Activated T-cell treated with anti-CD3 and anti-CD28 coated beads, Interleukin-2, amount 50 U/mL, for 4 hours (primary cell): ENCODE results near the gene CYP24A1. TPM values are rescaled to one million over a fixed set of nuclear protein-coding genes. Genes with fewer than 3 reads are reported as not detected.

Experiments used
- ATAC-seq, 2 donors: fragments of 200-7000 bp; cut with Tn5 transposase; one replicate each; pipeline ENCODE4 v1.10.0; 2021
- DNase-seq: peaks from one replicate; pipeline ENCODE4 v3.0.0-alpha.2; 2020
- H3K27me3 Mint-ChIP-seq: one replicate; pipeline ENCODE4 v1.8.0; 2021; ENCODE audit warnings: low read depth, mixed read lengths
- H3K36me3 Mint-ChIP-seq: one replicate; pipeline ENCODE4 v1.8.0; 2022; ENCODE audit warnings: mixed read lengths; ENCODE audit not compliant: insufficient read depth
- H3K4me1 Mint-ChIP-seq: one replicate; pipeline ENCODE4 v1.8.0; 2021; ENCODE audit warnings: low read depth, mixed read lengths
- H3K4me3 Mint-ChIP-seq: one replicate; pipeline ENCODE4 v1.8.0; 2021; ENCODE audit warnings: mild to moderate bottlenecking, moderate library complexity, mixed read lengths
- H3K9me3 Mint-ChIP-seq: one replicate; pipeline ENCODE4 v1.8.0; 2021; ENCODE audit warnings: mixed read lengths
- total RNA-seq, 3 donors: library from RNA; stranded (reverse); gene quantifications; one replicate each; pipeline ENCODE4 v1.2.1, GENCODE V29; 2021

The CYP24A1 gene
- total RNA-seq, 3 donors from 2014 or later: not detected

GRCh38 chr20:54174457-54175175 is 830 bp upstream of the CYP24A1 start:
- no peak for ATAC-seq
- Mint-ChIP-seq H3K36me3 (no peaks in the 10 kb centered on the region), H3K9me3 (no peaks in the 10 kb centered on the region), H3K4me1 (peaks cover 20% of the 10 kb centered on the region), H3K4me3 (peak overlapping the region; percentile 24), H3K27me3 (peaks cover 62% of the 10 kb centered on the region)
- no peak for DNase-seq

- peaks cover 73% of the 10 kb centered on the region for H3K27me3 Mint-ChIP-seq
- H3K4me1 Mint-ChIP-seq: peaks cover 20% of the 10 kb centered on the region
- DNase-seq: no peak
- ATAC-seq: peak; percentile 61 to 67
- no peaks in the 10 kb centered on the region for H3K9me3 Mint-ChIP-seq
- peak overlapping the region; percentile 31 for H3K4me3 Mint-ChIP-seq
- no peaks in the 10 kb centered on the region for H3K36me3 Mint-ChIP-seq
These were observed 732 bp downstream of the CYP24A1 start for GRCh38 chr20:54172856-54173652.

DNA sequence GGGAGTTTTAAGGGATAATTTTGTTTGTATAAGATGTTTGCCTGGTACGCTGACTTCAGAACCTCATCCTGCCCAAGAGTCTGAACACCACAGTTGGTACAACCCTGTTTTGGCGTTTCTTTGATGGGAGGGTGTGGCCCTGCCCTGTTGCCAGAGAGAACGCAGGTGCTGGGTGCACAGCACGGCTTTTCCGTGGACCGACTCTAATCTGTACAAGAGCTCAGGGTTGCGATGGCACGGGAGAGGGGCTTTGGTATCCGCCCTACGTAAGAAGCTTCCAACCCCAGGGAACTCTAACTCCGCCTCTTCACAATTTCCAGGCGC is 1.3 kb downstream of the CYP24A1 start:
- H3K36me3 Mint-ChIP-seq: no peaks in the 10 kb centered on the region

GRCh38 chr20:54170963-54171362 is 2.8 kb downstream of the CYP24A1 start:
- peaks cover 20% of the 10 kb centered on the region for H3K4me1 Mint-ChIP-seq
- no peak for DNase-seq
- H3K4me3 Mint-ChIP-seq: no peak overlapping the region
- ATAC-seq: no peak
- peaks cover 77% of the 10 kb centered on the region for H3K27me3 Mint-ChIP-seq
- H3K9me3 Mint-ChIP-seq: no peaks in the 10 kb centered on the region
- H3K36me3 Mint-ChIP-seq: no peaks in the 10 kb centered on the region

More for the DNA sequence above, 1.3 kb downstream of the CYP24A1 start:
- H3K27me3 Mint-ChIP-seq: peaks cover 77% of the 10 kb centered on the region
- H3K4me3 Mint-ChIP-seq: no peak overlapping the region
- H3K9me3 Mint-ChIP-seq: no peaks in the 10 kb centered on the region
- ATAC-seq (no peak), DNase-seq (no peak)
- peaks cover 20% of the 10 kb centered on the region for H3K4me1 Mint-ChIP-seq

GRCh38 chr20:54170026-54170471 is 3.7 kb downstream of the CYP24A1 start:
- ATAC-seq: no peak
- Mint-ChIP-seq H3K9me3 (no peaks in the 10 kb centered on the region), H3K4me3 (no peak overlapping the region), H3K36me3 (no peaks in the 10 kb centered on the region), H3K4me1 (peaks cover 20% of the 10 kb centered on the region), H3K27me3 (peaks cover 72% of the 10 kb centered on the region)
- no peak for DNase-seq

GRCh38 chr20:54168961-54169862 is 4.6 kb downstream of the CYP24A1 start:
- Mint-ChIP-seq H3K36me3 (no peaks in the 10 kb centered on the region), H3K27me3 (peaks cover 64% of the 10 kb centered on the region), H3K4me1 (peaks cover 14% of the 10 kb centered on the region), H3K4me3 (no peak overlapping the region), H3K9me3 (no peaks in the 10 kb centered on the region)
- ATAC-seq (no peak), DNase-seq (no peak)

DNA sequence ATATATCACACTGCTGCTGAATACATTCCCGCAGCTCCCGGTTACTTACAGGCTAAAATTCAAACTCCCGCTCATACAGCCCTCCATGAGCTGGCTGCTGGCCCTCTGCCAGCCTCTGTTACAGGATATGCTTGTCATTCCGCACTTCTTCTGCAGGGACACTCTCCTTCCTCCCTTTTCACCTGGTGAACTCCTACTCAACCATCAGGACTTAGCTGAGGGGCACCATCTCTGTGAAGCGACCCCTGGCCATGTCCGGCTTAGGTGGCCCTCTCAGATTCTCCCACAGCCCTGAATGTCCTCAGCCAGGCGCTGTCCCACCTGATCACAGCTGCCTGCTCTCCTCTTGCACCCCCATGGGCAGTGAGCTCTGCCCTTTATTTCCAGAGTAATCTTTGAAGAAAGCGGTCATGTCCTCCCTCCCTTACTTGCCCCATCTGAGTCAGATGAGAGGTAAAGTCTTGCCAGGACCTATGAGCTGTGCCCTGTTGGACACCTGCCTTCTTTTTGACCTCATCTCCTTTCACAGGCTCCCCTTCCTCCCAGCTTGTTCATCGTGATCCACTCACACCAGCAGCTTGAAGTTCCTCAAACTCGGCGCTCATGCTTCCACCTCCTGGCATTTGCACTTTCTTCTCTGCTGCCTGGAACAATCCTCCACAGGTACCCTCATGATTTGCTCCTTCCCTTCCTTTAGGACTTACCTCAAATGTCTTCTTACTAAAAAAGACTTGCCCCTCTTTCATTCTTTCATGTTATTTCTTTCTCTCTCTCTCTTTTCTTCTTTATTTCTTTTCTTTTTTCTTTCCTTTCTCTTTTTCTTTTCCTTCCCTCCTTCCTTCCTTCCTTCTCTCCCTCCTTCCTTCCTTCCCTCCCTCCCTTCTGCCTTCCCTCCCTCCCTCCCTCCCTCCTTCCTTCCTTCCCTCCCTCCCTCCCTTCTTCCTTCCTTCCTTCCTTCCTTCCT is 5.6 kb downstream of the CYP24A1 start:
- Mint-ChIP-seq H3K4me3 (no peak overlapping the region), H3K36me3 (no peaks in the 10 kb centered on the region), H3K27me3 (peaks cover 60% of the 10 kb centered on the region), H3K4me1 (peaks cover 8% of the 10 kb centered on the region), H3K9me3 (no peaks in the 10 kb centered on the region)
- no peak for ATAC-seq
- no peak for DNase-seq

DNA sequence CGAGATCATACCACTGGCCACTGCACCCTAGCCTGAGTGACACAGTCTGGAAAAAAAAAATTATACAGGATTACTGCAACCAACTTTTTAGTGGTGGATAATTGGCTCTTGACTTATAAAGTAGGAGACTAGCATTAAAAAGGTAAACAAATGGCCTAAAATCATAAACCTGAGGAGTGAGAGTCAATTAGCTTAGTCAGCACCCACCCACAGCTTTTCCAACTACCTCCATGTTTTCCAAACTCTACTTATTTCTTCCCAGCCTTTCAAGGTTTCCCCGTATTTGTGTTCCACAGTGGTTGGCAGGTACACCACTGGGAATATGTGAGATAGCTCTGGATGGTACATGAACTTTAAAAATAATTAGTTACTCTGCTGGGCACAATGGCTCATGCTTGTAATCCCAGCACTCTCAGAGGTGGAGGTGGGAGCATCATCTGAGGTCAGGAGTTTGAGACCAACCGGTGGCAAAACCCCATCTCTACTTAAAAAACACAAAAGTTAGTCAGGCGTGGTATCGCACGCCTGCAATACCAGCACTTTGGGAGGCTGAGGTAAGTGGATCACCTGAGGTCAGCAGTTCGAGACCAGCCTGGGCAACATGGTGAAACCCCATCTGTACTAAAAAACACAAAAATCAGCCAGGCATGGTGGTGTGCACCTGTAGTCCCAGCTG is 6.7 kb downstream of the CYP24A1 start:
- Mint-ChIP-seq H3K4me1 (no peaks in the 10 kb centered on the region), H3K9me3 (no peaks in the 10 kb centered on the region), H3K27me3 (peaks cover 52% of the 10 kb centered on the region), H3K4me3 (no peak overlapping the region), H3K36me3 (no peaks in the 10 kb centered on the region)
- DNase-seq (no peak), ATAC-seq (no peak)

- DNase-seq: no peak
- Mint-ChIP-seq H3K9me3 (no peaks in the 10 kb centered on the region), H3K27me3 (peaks cover 39% of the 10 kb centered on the region)
These were observed 8.0 kb downstream of the CYP24A1 start for GRCh38 chr20:54165803-54166202.

DNA sequence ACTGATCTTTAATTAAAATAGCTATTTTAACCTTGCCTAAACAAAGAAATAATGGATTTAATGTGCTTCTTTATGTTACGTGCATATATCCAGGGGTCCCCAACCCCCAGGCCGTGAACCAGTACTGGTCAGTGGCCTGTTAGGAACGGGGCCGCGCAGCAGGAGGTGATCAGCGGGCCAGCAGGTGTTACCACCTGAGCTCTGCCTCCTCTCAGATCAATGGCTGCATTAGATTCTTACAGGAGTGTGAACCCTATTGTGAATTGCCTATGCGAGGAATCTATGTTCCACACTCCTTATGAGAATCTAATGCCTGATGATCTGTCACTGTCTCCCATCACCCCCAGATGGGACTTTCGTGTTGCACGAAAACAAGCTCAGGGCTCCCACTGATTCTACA is 8.8 kb downstream of the CYP24A1 start:
- H3K4me1 Mint-ChIP-seq: no peaks in the 10 kb centered on the region
- no peaks in the 10 kb centered on the region for H3K9me3 Mint-ChIP-seq
- H3K36me3 Mint-ChIP-seq: no peaks in the 10 kb centered on the region
- H3K4me3 Mint-ChIP-seq: no peak overlapping the region
- DNase-seq (no peak), ATAC-seq (no peak)
- H3K27me3 Mint-ChIP-seq: peaks cover 34% of the 10 kb centered on the region

More at GRCh38 chr20:54165803-54166202, 8.0 kb downstream of the CYP24A1 start:
- no peaks in the 10 kb centered on the region for H3K4me1 Mint-ChIP-seq
- no peaks in the 10 kb centered on the region for H3K36me3 Mint-ChIP-seq
- no peak for ATAC-seq
- no peak overlapping the region for H3K4me3 Mint-ChIP-seq

- DNase-seq (no peak), ATAC-seq (no peak)
- Mint-ChIP-seq H3K27me3 (peaks cover 24% of the 10 kb centered on the region), H3K9me3 (no peaks in the 10 kb centered on the region), H3K36me3 (no peaks in the 10 kb centered on the region), H3K4me1 (no peaks in the 10 kb centered on the region), H3K4me3 (no peak overlapping the region)
These were observed 10.4 kb downstream of the CYP24A1 start for GRCh38 chr20:54163402-54163801.

DNA sequence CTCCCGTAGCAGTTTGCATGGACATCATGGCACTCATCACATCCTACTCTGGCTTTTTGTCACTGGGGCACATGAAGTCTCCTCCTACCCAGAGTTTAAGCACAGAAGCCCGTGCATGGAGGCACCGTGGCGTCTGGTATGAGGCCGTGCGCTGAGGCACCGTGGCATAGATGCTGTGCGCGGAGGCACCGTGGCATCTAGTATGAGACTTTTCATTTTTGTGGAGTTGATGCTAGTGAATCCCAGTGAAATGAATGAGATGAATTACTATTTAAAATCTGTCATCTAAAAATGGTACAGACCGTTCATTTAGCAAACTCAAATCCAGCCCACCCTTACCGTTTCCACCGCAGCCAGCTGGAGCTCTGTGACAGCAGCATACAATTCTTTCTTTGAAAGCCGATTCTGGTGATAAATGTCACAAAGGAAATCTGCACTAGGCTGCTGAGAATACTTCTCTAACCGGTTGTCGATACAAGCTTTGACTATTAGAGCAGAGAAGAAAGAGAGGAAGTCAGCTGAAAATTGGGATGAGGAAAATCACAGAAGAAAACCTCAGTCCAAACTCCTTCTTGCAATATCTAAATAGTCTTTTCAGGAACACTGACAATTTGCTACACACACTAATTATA is 11.3 kb downstream of the CYP24A1 start:
- no peak for DNase-seq
- no peaks in the 10 kb centered on the region for H3K36me3 Mint-ChIP-seq
- peaks cover 17% of the 10 kb centered on the region for H3K27me3 Mint-ChIP-seq
- ATAC-seq: no peak
- no peaks in the 10 kb centered on the region for H3K9me3 Mint-ChIP-seq
- no peak overlapping the region for H3K4me3 Mint-ChIP-seq
- no peaks in the 10 kb centered on the region for H3K4me1 Mint-ChIP-seq

DNA sequence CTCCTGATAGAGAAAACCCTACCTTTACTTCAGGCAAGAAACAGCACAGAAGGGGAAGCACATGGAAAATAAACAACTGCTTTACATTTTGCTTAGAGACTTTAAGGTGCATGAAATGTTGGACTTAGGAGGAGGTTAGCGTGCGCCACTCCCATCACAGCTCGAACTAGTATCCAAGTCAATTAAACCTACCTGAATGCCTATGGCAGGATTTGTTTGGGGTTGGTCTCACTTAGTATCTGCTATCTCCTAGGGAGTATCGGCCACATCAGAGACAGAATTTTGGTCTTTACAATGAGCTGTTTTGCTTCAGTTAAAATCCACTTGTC is 12.0 kb downstream of the CYP24A1 start:
- ATAC-seq (no peak), DNase-seq (no peak)
- peaks cover 18% of the 10 kb centered on the region for H3K27me3 Mint-ChIP-seq
- no peaks in the 10 kb centered on the region for H3K4me1 Mint-ChIP-seq
- H3K9me3 Mint-ChIP-seq: no peaks in the 10 kb centered on the region
- no peaks in the 10 kb centered on the region for H3K36me3 Mint-ChIP-seq
- H3K4me3 Mint-ChIP-seq: no peak overlapping the region
